Adrenal gland (tissue), 5 donors: ENCODE measurements around the gene MYMX.

Experiments used
- CTCF ChIP-seq, 6 experiments: fragments of 450-650 bp in 4 of 6; fragments of 200-600 bp in 2 of 6; sonication (generic) in 1 of 6; IDR thresholded peaks; 1 replicate in 5 of 6; 2 replicates in 1 of 6; pipeline versions ENCODE4 v1.5.1 to v1.8.0; 2016 to 2021; ENCODE audit warnings: antibody characterized with exemption in 6 of 6, mild to moderate bottlenecking in 2 of 6, moderate library complexity in 1 of 6
- POLR2A ChIP-seq, 2 donors: fragments of 450-650 bp; IDR thresholded peaks; one replicate each; pipeline ENCODE4 v1.6.1; 2017; ENCODE audit warnings: antibody characterized with exemption in 2 of 2, mild to moderate bottlenecking in 2 of 2, moderate library complexity in 1 of 2
- donor health status: DM: no; HTN: no; CAD: no.

GRCh38 chr6:44201638-44202303 is 15.0 kb upstream of the MYMX start:
- no peak for TF ChIP-seq CTCF (IDR thresholded peaks at IDR 0.05)
- no peak for TF ChIP-seq POLR2A (IDR thresholded peaks at IDR 0.05)
